ENCODE data around the gene GTF2A1L.
"Not testable (repeated sequence)": the region's sequence is repeated elsewhere in the genome, so short reads cannot be mapped to it uniquely, and the experiment has no call there.

Gene GTF2A1L

DNA sequence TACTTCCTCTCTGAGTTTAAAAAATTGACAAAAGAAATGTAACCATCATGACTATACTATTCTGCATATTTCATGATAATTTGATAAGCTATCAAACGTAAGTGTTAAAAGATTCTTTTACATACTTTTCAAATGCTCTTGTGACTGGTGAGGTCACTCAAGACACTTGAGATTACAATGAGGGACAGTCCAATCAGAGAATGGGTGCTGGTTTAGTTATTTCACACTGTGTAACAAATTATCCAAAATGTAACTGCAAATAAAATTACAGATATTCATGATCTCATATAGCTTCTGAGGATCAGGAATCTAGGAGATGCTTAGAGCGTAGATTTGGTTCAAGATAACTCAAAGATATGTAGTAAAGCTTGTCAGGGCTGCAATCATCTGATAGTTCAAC, 4.4 kb upstream of the GTF2A1L start:
- DNase-seq (ENCODE audit: low read depth): no peak

- not testable (repeated sequence) for DNase-seq (ENCODE audit: low read depth)
These were observed 3.1 kb upstream of the GTF2A1L start for GRCh38 chr2:48614581-48614980.

DNA sequence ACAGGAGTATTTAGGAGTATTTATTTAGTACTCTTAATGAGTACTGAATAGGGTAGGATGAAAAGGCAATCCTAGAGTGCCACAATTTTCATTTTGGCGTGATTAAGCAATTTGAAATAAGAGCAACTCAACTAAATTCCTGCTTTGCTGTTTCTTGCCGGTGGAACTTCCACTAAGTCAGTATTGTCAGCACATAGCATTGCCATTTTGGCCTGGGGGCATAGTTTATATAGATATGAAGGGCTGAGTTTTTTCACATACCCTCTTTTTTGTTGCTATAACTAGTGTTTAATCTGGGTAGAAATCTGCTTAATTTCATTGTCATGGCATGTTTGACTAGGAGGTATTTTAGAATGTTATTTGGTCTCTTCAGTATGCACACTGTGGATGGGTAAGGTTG, 1.9 kb downstream of the GTF2A1L start:
- no peak for DNase-seq (ENCODE audit: low read depth)

DNA sequence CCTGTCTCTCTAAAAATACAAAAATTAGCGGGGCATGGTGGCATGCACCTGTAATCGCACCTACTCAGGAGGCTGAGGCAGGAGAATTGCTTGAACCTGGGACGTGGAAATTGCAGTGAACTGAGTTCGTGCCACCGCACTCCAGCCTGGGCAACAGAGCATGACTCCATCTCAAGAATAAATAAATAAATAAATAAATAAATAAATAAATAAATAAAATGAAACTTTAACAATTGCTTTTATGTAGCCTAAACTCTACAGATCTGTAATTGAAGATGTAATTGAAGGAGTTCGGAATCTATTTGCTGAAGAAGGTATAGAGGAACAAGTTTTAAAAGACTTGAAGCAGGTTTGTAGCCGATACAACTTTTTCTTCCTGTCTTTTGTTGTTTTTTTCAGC, 2.9 kb downstream of the GTF2A1L start:
- no peak for DNase-seq (ENCODE audit: low read depth)

- not testable (repeated sequence) for DNase-seq (ENCODE audit: low read depth)
These were observed 5.0 kb downstream of the GTF2A1L start for GRCh38 chr2:48622691-48623090.

DNA sequence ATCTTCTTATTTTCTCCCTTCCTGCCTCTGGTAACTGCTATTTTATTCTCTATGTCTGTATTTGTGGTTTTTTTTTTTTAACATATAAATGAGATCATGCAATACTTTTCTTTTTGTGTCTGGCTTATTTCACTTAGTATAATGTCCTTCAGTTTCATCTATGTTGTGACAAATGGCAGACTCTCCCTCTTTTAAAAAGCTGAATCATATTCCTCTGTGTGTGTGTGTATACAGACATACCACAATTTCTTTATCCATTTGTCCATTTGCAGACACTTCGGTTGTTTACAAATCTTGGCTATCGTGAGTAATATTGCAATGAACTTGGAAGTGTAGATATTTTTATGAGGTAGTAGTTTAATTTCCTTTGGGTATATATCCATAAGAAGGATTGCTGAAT, 7.0 kb downstream of the GTF2A1L start:
- DNase-seq (ENCODE audit: low read depth): no peak

DNA sequence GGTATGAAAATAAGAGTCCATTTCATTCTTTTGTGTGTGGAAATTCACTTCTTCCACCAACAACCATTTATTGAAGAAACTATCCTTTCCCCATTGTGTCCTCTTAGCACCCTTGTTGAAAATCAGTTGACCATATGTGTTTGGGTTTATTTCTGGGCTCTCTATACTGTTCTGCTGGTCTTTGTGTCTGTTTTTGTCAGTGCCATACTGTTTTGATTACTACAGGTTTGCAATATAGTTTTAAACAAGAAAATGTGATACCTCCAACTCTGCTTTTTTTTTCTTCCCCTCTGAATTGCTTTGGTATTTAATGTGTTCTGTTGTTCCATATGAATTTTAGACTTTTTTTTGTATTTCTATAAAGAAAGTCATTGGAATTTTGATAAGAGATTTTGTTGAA, 8.4 kb downstream of the GTF2A1L start:
- DNase-seq (ENCODE audit: low read depth): no peak

DNA sequence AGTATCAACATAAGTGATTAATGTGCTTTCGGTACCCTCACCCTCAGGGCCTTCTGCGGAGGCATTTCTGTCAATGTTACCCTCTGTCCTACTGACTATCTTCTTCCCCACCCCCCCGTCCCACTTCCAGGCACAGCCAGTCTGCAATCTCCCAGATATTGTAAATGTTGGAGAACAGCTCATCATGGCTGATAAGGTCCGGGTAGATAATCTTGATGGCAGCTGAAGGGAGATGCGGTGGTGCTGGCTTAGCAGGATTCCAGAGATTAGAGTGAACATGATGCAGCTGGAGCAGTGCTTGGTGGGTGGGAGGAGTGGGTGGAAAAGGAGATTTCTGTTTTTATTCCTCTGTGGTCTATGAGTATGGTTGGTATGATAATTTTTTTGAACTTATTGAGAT, 15.5 kb downstream of the GTF2A1L start:
- no peak for DNase-seq (ENCODE audit: low read depth)

DNA sequence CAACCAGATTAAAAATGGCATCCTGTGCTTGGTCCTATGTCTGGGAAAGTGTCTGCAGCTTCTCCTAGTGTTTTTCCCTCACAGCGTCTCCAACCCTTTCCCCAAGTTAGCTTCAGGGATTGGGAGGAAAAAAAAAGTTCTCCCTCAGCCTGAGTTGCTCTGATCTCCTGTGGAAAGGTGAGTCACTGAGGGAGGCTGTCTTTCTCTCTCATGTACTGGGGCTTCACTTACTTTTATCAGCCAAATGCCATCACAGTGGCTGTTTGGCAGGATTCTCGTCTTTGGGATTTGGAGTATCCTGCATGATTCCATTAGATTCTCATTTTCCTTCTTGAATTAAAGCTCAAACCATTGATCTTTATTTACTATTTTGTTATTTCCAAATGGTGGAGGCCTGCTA, 18.1 kb downstream of the GTF2A1L start:
- no peak for DNase-seq (ENCODE audit: low read depth)

GRCh38 chr2:48638261-48638660, 20.6 kb downstream of the GTF2A1L start:
- DNase-seq (ENCODE audit: low read depth): no peak

GRCh38 chr2:48651158-48651790, 33.6 kb downstream of the GTF2A1L start:
- DNase-seq (ENCODE audit: low read depth): peak; percentile 51

- no peak for DNase-seq (ENCODE audit: low read depth)
These were observed 51.3 kb downstream of the GTF2A1L start for GRCh38 chr2:48668992-48669391.

DNA sequence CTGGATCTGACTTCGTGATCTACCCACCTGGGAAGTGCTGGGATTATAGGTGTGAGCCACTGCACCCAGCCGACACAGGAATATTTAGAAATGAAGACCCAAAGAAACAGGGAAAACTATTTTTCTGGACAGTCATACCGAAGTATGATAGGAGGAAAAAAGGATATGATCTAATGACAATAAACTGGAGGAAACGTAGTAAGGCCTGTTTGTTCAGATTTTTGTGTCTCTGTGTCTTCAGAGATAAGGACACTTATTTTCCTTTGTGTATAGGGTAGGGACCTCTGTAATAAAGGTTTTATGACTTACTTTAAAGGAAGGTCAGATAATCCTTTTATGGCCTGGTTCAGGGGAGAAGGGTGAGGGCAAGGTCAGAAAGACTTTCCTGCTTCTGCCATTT, 55.9 kb downstream of the GTF2A1L start:
- DNase-seq (ENCODE audit: low read depth): no peak

- no peak for DNase-seq (ENCODE audit: low read depth)
These were observed 57.3 kb downstream of the GTF2A1L start for GRCh38 chr2:48674933-48675332.

DNA sequence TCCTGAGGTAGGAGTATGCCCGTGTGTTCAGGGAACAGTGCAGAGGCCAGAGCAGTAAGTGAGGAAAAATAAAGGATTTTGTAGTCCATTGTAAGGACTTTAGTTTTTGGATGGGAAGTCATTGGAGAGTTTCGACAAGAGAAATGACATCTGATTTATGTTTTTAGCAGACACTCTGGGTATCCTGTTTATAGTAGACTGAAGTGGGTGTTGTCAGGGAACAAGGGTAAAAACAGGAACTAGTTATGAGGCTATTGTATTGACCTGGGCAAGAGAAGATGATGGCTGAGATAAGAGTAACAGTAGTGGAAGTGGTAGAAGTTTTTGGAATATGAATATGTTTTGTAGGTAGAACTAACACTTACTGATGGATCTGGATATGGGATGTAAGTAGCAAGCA, 59.8 kb downstream of the GTF2A1L start:
- no peak for DNase-seq (ENCODE audit: low read depth)

- no peak for DNase-seq (ENCODE audit: low read depth)
These were observed 67.5 kb downstream of the GTF2A1L start for GRCh38 chr2:48685126-48685525.

GRCh38 chr2:48691935-48692691, 74.5 kb downstream of the GTF2A1L start:
- DNase-seq (ENCODE audit: low read depth): no peak

DNA sequence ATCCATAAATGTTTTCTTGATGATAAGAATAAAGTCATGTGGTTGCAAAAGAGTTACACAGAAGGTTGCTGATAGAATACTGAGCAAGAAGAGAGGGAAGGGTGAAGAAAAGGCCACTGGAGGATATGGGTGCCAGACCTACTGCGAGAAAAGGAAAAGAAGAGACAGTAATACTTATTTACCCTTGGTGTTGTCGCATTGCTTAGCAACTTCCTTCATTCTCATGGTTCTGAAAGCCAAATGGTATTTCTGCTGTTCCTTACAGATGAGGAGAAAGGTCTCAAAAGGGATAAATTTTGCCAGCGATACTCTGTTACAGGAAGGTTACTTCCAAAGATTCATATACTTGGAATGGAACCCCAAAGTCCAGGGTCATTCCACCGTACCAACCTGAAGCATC, 75.4 kb downstream of the GTF2A1L start:
- no peak for DNase-seq (ENCODE audit: low read depth)

GRCh38 chr2:48693645-48694044, 76.0 kb downstream of the GTF2A1L start:
- no peak for DNase-seq (ENCODE audit: low read depth)

- no peak for DNase-seq (ENCODE audit: low read depth)
These were observed 76.5 kb downstream of the GTF2A1L start for GRCh38 chr2:48694149-48694548.

GRCh38 chr2:48695991-48696390, 78.3 kb downstream of the GTF2A1L start:
- no peak for DNase-seq (ENCODE audit: low read depth)

- DNase-seq (ENCODE audit: low read depth): no peak
These were observed 79.2 kb downstream of the GTF2A1L start for GRCh38 chr2:48696881-48697280.

GRCh38 chr2:48699348-48699930, 81.8 kb downstream of the GTF2A1L start:
- no peak for DNase-seq (ENCODE audit: low read depth)

GRCh38 chr2:48703621-48704020, 86.0 kb downstream of the GTF2A1L start:
- DNase-seq (ENCODE audit: low read depth): not testable (repeated sequence)
